GM12864 (cell line): ENCODE data around the gene TOR4A.

Experiments
- DNase-seq: peaks from one replicate; pipeline ENCODE4 v3.0.0-alpha.2; 2011; ENCODE audit warnings: low read depth
- H3K4me3 ChIP-seq: 2 replicates; pipeline ENCODE4 v1.5.1; 2011; ENCODE audit warnings: mild to moderate bottlenecking, low read depth, low read length, control low read depth
- TF ChIP-seq, protein P1 (sequence below): IDR thresholded peaks from 2 replicates; pipeline ENCODE4 v1.5.1; 2011; ENCODE audit warnings: low read depth, mild to moderate bottlenecking, moderate library complexity, low read length, control low read depth, inconsistent platforms; ENCODE audit errors: missing control alignments

TOR4A gene

DNA sequence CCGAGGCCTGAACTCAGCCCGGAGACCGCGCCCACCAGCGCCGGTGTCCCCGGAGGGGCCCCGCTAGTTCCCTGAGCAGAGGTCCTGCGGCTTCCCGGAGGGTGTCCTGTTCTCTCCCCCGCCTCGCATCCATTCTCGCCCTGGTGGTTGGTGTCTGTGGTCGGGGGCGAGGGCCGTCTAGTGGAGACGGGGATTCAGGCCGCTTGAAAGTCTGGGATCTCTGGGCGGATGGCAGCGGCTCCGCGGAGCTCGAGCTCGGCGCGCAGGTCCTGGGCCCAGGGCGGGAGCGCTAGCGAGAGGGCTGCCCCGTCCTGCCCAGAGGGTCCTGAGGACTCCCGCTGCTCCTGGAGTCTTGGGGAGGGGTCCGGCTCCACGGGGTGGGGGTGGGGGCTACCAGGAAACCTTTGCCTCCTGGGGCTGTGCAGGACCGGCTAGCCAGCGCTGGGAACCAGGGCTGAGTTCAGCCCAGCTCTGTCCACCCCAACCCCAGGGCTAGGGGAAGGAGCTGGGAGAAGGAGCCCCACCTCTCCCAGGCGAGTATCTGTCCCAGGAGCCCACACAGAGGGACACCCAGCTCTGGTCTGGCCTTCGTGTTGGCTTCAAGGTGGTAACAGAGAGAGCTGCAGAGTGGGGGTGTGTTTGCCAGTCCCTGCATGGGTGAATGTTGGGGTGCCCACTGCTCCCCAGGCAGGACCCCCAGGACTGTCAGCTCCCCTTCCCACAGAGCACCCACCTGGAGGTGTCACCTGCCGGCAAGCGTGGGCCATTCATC, 4.0 kb downstream of the TOR4A start:
- no peak overlapping the region for H3K4me3 ChIP-seq
- TF ChIP-seq, protein P1, sequence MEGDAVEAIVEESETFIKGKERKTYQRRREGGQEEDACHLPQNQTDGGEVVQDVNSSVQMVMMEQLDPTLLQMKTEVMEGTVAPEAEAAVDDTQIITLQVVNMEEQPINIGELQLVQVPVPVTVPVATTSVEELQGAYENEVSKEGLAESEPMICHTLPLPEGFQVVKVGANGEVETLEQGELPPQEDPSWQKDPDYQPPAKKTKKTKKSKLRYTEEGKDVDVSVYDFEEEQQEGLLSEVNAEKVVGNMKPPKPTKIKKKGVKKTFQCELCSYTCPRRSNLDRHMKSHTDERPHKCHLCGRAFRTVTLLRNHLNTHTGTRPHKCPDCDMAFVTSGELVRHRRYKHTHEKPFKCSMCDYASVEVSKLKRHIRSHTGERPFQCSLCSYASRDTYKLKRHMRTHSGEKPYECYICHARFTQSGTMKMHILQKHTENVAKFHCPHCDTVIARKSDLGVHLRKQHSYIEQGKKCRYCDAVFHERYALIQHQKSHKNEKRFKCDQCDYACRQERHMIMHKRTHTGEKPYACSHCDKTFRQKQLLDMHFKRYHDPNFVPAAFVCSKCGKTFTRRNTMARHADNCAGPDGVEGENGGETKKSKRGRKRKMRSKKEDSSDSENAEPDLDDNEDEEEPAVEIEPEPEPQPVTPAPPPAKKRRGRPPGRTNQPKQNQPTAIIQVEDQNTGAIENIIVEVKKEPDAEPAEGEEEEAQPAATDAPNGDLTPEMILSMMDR: no peak
- no peak for DNase-seq

DNA sequence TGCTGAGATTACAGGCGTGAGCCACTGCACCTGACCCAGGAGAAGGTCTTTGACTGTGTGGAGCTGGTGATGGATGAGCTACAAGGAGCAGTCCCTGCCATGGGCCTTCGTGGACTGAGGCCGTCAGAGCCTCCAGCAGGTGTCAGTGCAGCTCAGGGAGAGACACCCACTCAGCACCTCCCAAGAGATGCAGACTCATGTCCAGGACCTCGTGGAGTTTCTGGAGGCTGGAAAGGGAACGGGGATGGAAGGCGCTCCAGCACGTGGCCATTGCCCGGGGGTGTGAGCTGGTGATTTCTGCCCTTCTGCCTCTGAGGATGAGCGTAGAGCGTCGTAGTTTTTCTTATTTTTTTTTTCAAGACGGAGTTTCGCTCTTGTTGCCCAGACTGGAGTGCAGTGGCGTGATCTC, 9.5 kb downstream of the TOR4A start:
- H3K4me3 ChIP-seq: no peak overlapping the region
- TF ChIP-seq, protein P1: peak; percentile 64
- no peak for DNase-seq

DNA sequence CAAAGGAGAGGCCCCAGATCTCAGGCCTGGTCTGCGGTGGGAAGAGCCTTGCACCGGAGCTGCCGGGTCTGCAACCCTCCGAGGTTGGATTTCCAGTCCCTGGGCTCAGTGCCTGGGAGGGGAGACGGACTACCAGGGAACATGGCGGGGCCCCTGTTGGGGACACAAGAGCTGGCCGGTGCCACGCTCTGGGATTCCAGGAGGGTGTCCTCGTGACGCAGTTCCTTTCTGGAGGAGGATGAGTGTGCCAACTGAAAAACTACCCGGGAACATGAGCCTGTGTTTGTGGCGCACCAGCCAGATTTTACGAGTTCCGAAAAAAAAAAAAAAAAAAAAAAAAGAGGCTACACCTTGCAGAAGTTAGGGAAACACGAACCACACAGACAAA, 15.6 kb downstream of the TOR4A start:
- TF ChIP-seq, protein P1: no peak
- DNase-seq: no peak
- H3K4me3 ChIP-seq: no peak overlapping the region

DNA sequence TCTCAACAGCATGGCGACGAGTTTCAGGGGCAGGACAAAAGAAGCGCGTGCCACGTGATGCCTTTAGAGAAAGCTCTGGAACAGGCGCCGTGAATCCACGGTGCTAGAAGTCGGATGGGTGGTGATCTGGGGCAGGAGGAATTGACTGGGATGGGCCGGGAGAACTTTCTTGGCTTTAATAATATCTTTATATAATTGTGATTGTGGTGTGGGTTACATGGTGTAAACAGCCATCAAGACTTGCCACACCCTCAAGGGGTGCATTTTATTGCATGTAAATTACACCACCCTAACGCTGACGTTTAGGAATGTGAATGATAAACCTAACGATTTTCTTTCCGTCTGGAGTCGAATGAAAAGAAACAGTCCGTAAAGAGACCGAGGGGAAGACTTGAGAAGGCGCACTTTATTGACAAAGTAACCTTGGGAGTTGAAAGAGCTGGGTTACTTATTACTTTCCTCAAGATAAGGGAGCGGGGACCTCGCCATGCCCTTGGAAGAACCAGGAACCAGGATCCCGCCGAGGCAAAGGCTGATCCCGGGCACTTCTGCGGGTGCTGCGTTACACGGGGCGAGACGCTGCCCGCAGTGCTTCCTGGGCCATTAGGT, 16.1 kb downstream of the TOR4A start:
- no peak for DNase-seq

DNA sequence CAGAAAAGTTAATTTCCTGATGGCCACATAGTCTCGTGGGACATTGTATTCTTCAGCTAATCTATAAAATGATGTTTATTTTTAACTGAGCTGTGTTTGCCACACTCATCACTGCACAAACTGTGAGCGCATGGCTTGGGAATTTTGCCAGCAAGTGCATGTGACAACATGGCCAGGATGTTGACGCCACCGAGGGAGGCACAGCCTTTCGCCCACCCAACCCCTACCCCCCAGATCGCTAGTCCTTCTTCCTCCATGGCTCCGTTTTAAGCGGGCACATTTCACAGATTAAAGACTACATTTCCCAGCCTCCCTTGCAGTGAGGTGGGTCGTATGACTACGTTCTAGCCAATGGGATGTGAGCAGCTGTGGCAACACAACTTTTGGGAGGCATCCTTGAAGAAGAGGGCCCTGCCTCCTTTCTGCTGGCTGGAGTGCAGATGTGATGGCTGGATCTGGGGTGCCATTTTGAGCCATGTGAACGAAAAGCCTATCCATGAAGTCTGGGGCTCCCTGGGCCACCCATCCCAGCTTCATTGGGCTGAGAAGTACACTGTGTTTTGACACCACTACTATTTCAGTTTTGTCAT, 16.7 kb downstream of the TOR4A start:
- DNase-seq: no peak
- H3K4me3 ChIP-seq: no peak overlapping the region

More for the DNA sequence above, 16.1 kb downstream of the TOR4A start:
- no peak overlapping the region for H3K4me3 ChIP-seq
- TF ChIP-seq, protein P1: no peak

DNA sequence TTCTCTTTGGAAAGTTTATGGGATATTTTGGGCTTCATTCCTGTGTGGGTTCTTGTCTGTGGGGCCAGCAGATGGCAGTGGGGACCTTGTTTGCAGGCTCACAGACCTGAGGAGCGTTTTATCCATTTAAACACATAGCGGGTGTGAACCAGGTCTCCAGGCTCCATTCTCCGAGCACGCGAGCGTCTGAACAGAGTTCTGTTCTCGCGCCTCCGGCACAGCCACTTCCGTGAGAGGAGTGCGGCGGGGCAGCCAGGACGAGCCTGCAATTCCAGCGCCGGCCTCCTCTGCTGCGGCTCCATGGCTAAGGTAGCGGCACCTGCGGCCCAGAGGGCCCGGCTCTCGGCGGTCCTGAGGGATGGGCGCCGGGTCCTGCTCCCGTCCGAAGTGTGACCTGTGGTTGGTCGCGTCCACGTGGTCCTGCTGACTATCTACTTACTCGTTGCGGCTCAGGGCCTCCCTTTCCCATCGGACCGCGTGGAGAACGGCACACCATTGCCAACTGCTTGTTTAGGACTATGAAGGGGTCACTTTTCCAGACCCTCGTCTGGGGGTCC, 17.2 kb downstream of the TOR4A start:
- DNase-seq: no peak
- H3K4me3 ChIP-seq: no peak overlapping the region
- TF ChIP-seq, protein P1: peak; percentile 32

More for the DNA sequence above, 16.7 kb downstream of the TOR4A start:
- TF ChIP-seq, protein P1: no peak
